Measurements from ENCODE around the gene MYLK3.

Gene MYLK3

GRCh38 chr16:46775214-46775613 lies 27.1 kb upstream of the MYLK3 start:
- H3K27me3 ChIP-seq (ENCODE audit: insufficient read depth, insufficient read length), result peaks cover 26% of the 10 kb centered on the region
- DNase-seq (ENCODE audit: low read depth, low spot score), result no peak
- no peaks in the 10 kb centered on the region for H3K4me1 ChIP-seq (ENCODE audit: insufficient read depth, insufficient read length)
- H3K36me3 ChIP-seq (ENCODE audit: insufficient read depth, insufficient read length, low read length), result no peaks in the 10 kb centered on the region
- TF ChIP-seq SUZ12 (IDR thresholded peaks at IDR 0.05; ENCODE audit: extremely low read depth, insufficient read depth, insufficient read length) (no peak), YY1 (IDR thresholded peaks at IDR 0.05; ENCODE audit: insufficient read depth, insufficient read length) (no peak), ZNF274 (IDR thresholded peaks at IDR 0.05; ENCODE audit: low read depth, low read length) (no peak)
- no peak overlapping the region for H3K9ac ChIP-seq (ENCODE audit: insufficient read length, low read depth)
- H3K9me3 ChIP-seq (ENCODE audit: insufficient read depth, low read length), result peaks cover 16% of the 10 kb centered on the region
- H3K4me3 ChIP-seq (ENCODE audit: insufficient read length, low read depth), result no peak overlapping the region

GRCh38 chr16:46774743-46775177 lies 26.6 kb upstream of the MYLK3 start:
- TF ChIP-seq YY1 (IDR thresholded peaks at IDR 0.05; ENCODE audit: insufficient read depth, insufficient read length) (no peak), ZNF274 (IDR thresholded peaks at IDR 0.05; ENCODE audit: low read depth, low read length) (no peak), SUZ12 (IDR thresholded peaks at IDR 0.05; ENCODE audit: extremely low read depth, insufficient read depth, insufficient read length) (no peak)
- H3K4me1 ChIP-seq (ENCODE audit: insufficient read depth, insufficient read length), result no peaks in the 10 kb centered on the region
- no peak for DNase-seq (ENCODE audit: low read depth, low spot score)
- H3K4me3 ChIP-seq (ENCODE audit: insufficient read length, low read depth), result no peak overlapping the region
- peaks cover 30% of the 10 kb centered on the region for H3K27me3 ChIP-seq (ENCODE audit: insufficient read depth, insufficient read length)
- H3K36me3 ChIP-seq (ENCODE audit: insufficient read depth, insufficient read length, low read length), result no peaks in the 10 kb centered on the region
- peaks cover 16% of the 10 kb centered on the region for H3K9me3 ChIP-seq (ENCODE audit: insufficient read depth, low read length)
- no peak overlapping the region for H3K9ac ChIP-seq (ENCODE audit: insufficient read length, low read depth)

- peaks cover 5% of the 10 kb centered on the region for H3K4me1 ChIP-seq (ENCODE audit: insufficient read depth, insufficient read length)
- H3K27me3 ChIP-seq (ENCODE audit: insufficient read depth, insufficient read length), result peaks cover 48% of the 10 kb centered on the region
- no peak overlapping the region for H3K4me3 ChIP-seq (ENCODE audit: insufficient read length, low read depth)
- H3K9ac ChIP-seq (ENCODE audit: insufficient read length, low read depth), result no peak overlapping the region
- no peaks in the 10 kb centered on the region for H3K9me3 ChIP-seq (ENCODE audit: insufficient read depth, low read length)
- H3K36me3 ChIP-seq (ENCODE audit: insufficient read depth, insufficient read length, low read length), result no peaks in the 10 kb centered on the region
- TF ChIP-seq SUZ12 (IDR thresholded peaks at IDR 0.05; ENCODE audit: extremely low read depth, insufficient read depth, insufficient read length) (no peak), YY1 (IDR thresholded peaks at IDR 0.05; ENCODE audit: insufficient read depth, insufficient read length) (no peak), ZNF274 (IDR thresholded peaks at IDR 0.05; ENCODE audit: low read depth, low read length) (no peak)
- no peak for DNase-seq (ENCODE audit: low read depth, low spot score)
Measured at GRCh38 chr16:46772463-46772862, 24.3 kb upstream of the MYLK3 start.

GRCh38 chr16:46768809-46769208 lies 20.7 kb upstream of the MYLK3 start:
- no peak overlapping the region for H3K9ac ChIP-seq (ENCODE audit: insufficient read length, low read depth)
- no peak for DNase-seq (ENCODE audit: low read depth, low spot score)
- H3K27me3 ChIP-seq (ENCODE audit: insufficient read depth, insufficient read length), result peaks cover 80% of the 10 kb centered on the region
- no peaks in the 10 kb centered on the region for H3K9me3 ChIP-seq (ENCODE audit: insufficient read depth, low read length)
- H3K4me3 ChIP-seq (ENCODE audit: insufficient read length, low read depth), result no peak overlapping the region
- no peak for TF ChIP-seq ZNF274 (IDR thresholded peaks at IDR 0.05; ENCODE audit: low read depth, low read length)
- no peak for TF ChIP-seq SUZ12 (IDR thresholded peaks at IDR 0.05; ENCODE audit: extremely low read depth, insufficient read depth, insufficient read length)
- TF ChIP-seq YY1 (IDR thresholded peaks at IDR 0.05; ENCODE audit: insufficient read depth, insufficient read length), result no peak
- H3K4me1 ChIP-seq (ENCODE audit: insufficient read depth, insufficient read length), result peaks cover 5% of the 10 kb centered on the region
- H3K36me3 ChIP-seq (ENCODE audit: insufficient read depth, insufficient read length, low read length), result no peaks in the 10 kb centered on the region

- no peaks in the 10 kb centered on the region for H3K36me3 ChIP-seq (ENCODE audit: insufficient read depth, insufficient read length, low read length)
- no peaks in the 10 kb centered on the region for H3K9me3 ChIP-seq (ENCODE audit: insufficient read depth, low read length)
- TF ChIP-seq YY1 (IDR thresholded peaks at IDR 0.05; ENCODE audit: insufficient read depth, insufficient read length) (no peak), ZNF274 (IDR thresholded peaks at IDR 0.05; ENCODE audit: low read depth, low read length) (no peak)
- peaks cover 78% of the 10 kb centered on the region for H3K27me3 ChIP-seq (ENCODE audit: insufficient read depth, insufficient read length)
- H3K9ac ChIP-seq (ENCODE audit: insufficient read length, low read depth), result no peak overlapping the region
- H3K4me1 ChIP-seq (ENCODE audit: insufficient read depth, insufficient read length), result peaks cover 5% of the 10 kb centered on the region
- no peak for DNase-seq (ENCODE audit: low read depth, low spot score)
- no peak overlapping the region for H3K4me3 ChIP-seq (ENCODE audit: insufficient read length, low read depth)
Measured at GRCh38 chr16:46765050-46765449, 16.9 kb upstream of the MYLK3 start.

GRCh38 chr16:46763147-46763546 lies 15.0 kb upstream of the MYLK3 start:
- no peak for DNase-seq (ENCODE audit: low read depth, low spot score)
- TF ChIP-seq SUZ12 (IDR thresholded peaks at IDR 0.05; ENCODE audit: extremely low read depth, insufficient read depth, insufficient read length) (no peak), YY1 (IDR thresholded peaks at IDR 0.05; ENCODE audit: insufficient read depth, insufficient read length) (no peak), ZNF274 (IDR thresholded peaks at IDR 0.05; ENCODE audit: low read depth, low read length) (no peak)
- no peaks in the 10 kb centered on the region for H3K9me3 ChIP-seq (ENCODE audit: insufficient read depth, low read length)
- no peak overlapping the region for H3K4me3 ChIP-seq (ENCODE audit: insufficient read length, low read depth)
- peaks cover 4% of the 10 kb centered on the region for H3K4me1 ChIP-seq (ENCODE audit: insufficient read depth, insufficient read length)
- peaks cover 83% of the 10 kb centered on the region for H3K27me3 ChIP-seq (ENCODE audit: insufficient read depth, insufficient read length)
- H3K9ac ChIP-seq (ENCODE audit: insufficient read length, low read depth), result no peak overlapping the region
- no peaks in the 10 kb centered on the region for H3K36me3 ChIP-seq (ENCODE audit: insufficient read depth, insufficient read length, low read length)

GRCh38 chr16:46762583-46762982 lies 14.4 kb upstream of the MYLK3 start:
- Histone ChIP-seq H3K4me1 (ENCODE audit: insufficient read depth, insufficient read length) (peaks cover 9% of the 10 kb centered on the region), H3K36me3 (ENCODE audit: insufficient read depth, insufficient read length, low read length) (no peaks in the 10 kb centered on the region), H3K4me3 (ENCODE audit: insufficient read length, low read depth) (no peak overlapping the region), H3K9me3 (ENCODE audit: insufficient read depth, low read length) (no peaks in the 10 kb centered on the region), H3K9ac (ENCODE audit: insufficient read length, low read depth) (no peak overlapping the region), H3K27me3 (ENCODE audit: insufficient read depth, insufficient read length) (peaks cover 83% of the 10 kb centered on the region)
- DNase-seq (ENCODE audit: low read depth, low spot score), result no peak
- no peak for TF ChIP-seq YY1 (IDR thresholded peaks at IDR 0.05; ENCODE audit: insufficient read depth, insufficient read length)

GRCh38 chr16:46759309-46759708 lies 11.2 kb upstream of the MYLK3 start:
- H3K9me3 ChIP-seq (ENCODE audit: insufficient read depth, low read length), result no peaks in the 10 kb centered on the region
- no peak overlapping the region for H3K4me3 ChIP-seq (ENCODE audit: insufficient read length, low read depth)
- DNase-seq (ENCODE audit: low read depth, low spot score), result no peak
- peaks cover 72% of the 10 kb centered on the region for H3K27me3 ChIP-seq (ENCODE audit: insufficient read depth, insufficient read length)
- peaks cover 18% of the 10 kb centered on the region for H3K4me1 ChIP-seq (ENCODE audit: insufficient read depth, insufficient read length)
- H3K9ac ChIP-seq (ENCODE audit: insufficient read length, low read depth), result no peak overlapping the region
- TF ChIP-seq SUZ12 (IDR thresholded peaks at IDR 0.05; ENCODE audit: extremely low read depth, insufficient read depth, insufficient read length) (no peak), ZNF274 (IDR thresholded peaks at IDR 0.05; ENCODE audit: low read depth, low read length) (no peak), YY1 (IDR thresholded peaks at IDR 0.05; ENCODE audit: insufficient read depth, insufficient read length) (no peak)
- H3K36me3 ChIP-seq (ENCODE audit: insufficient read depth, insufficient read length, low read length), result no peaks in the 10 kb centered on the region

Data from NT2/D1 (cell line).